K562 (cell line): ENCODE results near the gene SAXO1. TPM values are rescaled to one million over a fixed set of nuclear protein-coding genes. Genes with fewer than 3 reads are reported as not detected.

Experiments used
- ATAC-seq: fragments of 200-7000 bp; cut with Tn5 transposase; 3 replicates; pipeline ENCODE4 v1.9.1; 2020; ENCODE audit warnings: moderate library complexity
- BruUV-seq: library from RNA; stranded (reverse); fragments of 400-500 nt; replicated peaks from 2 replicates; lab custom pipeline; 2021; lab: Mats Ljungman, UMichigan
- CTCF ChIA-PET: fragments of 300-600 bp; formaldehyde crosslinking; extraction: SDS; loops from one replicate; lab custom pipeline; 2021; ENCODE audit warnings: low intra/inter-chr PET ratio; lab: Yijun Ruan, JAX
- POLR2A ChIA-PET: fragments of 300-600, 350-650 bp; sonication (Branson Sonifier 250); formaldehyde crosslinking; extraction: SDS; loops from one replicate; lab custom pipeline; 2021; ENCODE audit warnings: antibody characterized with exemption, inconsistent platforms; lab: Yijun Ruan, JAX
- DNase-seq, 4 experiments: peaks; one replicate each; pipeline versions ENCODE4 v3.0.0 to v3.0.0-alpha.2; 2011 to 2018; ENCODE audit warnings: low spot score in 3 of 4, mixed read lengths in 3 of 4; ENCODE audit errors: extremely low read depth in 1 of 4
- FAIRE-seq: peaks from 2 replicates; lab custom pipeline; 2011; peaks lifted over from hg19 to GRCh38; lab: Jason Lieb, UNC
- H2AFZ ChIP-seq: 2 replicates; pipeline ENCODE4 v1.6.0; 2011; ENCODE audit warnings: low read depth, low read length, control low read depth, inconsistent platforms
- H3K27ac ChIP-seq: fragments of 200-600 bp; 3 replicates; pipeline ENCODE4 v1.8.0; 2011; ENCODE audit warnings: low read depth, mild to moderate bottlenecking, control low read depth, inconsistent platforms, low read length, moderate library complexity, mixed read lengths; ENCODE audit errors: extremely low read depth
- H3K27me3 ChIP-seq, 2 experiments: fragments of 300-600 bp in 1 of 2; 2 replicates in 1 of 2; 3 replicates in 1 of 2; pipeline versions ENCODE4 v1.6.0 to v1.8.0; 2011; ENCODE audit warnings: inconsistent platforms in 2 of 2, low read length in 2 of 2, mild to moderate bottlenecking in 1 of 2, mixed read lengths in 1 of 2, moderate library complexity in 1 of 2; ENCODE audit not compliant: control insufficient read depth in 2 of 2, insufficient read depth in 2 of 2
- H3K36me3 ChIP-seq: fragments of 300-600 bp; 3 replicates; pipeline ENCODE4 v1.8.0; 2011; ENCODE audit warnings: mild to moderate bottlenecking, low read length, inconsistent platforms; ENCODE audit not compliant: control insufficient read depth, insufficient read depth
- H3K4me1 ChIP-seq, 2 experiments: fragments of 200-600 bp in 1 of 2; replicated peaks in 1 of 2; 2 replicates in 1 of 2; 3 replicates in 1 of 2; pipeline versions ENCODE4 v1.5.1 to v1.8.0; 2011; ENCODE audit warnings: inconsistent platforms in 2 of 2, low read length in 2 of 2, mild to moderate bottlenecking in 1 of 2, mixed read lengths in 1 of 2, moderate library complexity in 1 of 2; ENCODE audit not compliant: control insufficient read depth in 2 of 2, insufficient read depth in 2 of 2
- H3K4me2 ChIP-seq: 2 replicates; pipeline ENCODE4 v1.6.1; 2011; ENCODE audit warnings: low read length, control low read depth, inconsistent platforms, mixed read lengths; ENCODE audit not compliant: insufficient read depth
- H3K4me3 ChIP-seq: fragments of 200-600 bp; sonication (generic), shearing (Covaris generic); 2 replicates; pipeline ENCODE4 v1.5.1; 2016; ENCODE audit warnings: control low read depth, inconsistent platforms
- H3K79me2 ChIP-seq: fragments of 200-600 bp; 3 replicates; pipeline ENCODE4 v1.8.0; 2011; ENCODE audit warnings: low read length, inconsistent platforms; ENCODE audit not compliant: control insufficient read depth, insufficient read depth
- H3K9ac ChIP-seq, 2 experiments: 2 replicates each; pipeline versions ENCODE4 v1.6.0 to v1.6.1; 2011; ENCODE audit warnings: low read depth in 2 of 2, low read length in 2 of 2, control low read depth in 1 of 2, inconsistent platforms in 1 of 2, mild to moderate bottlenecking in 1 of 2, mixed read lengths in 1 of 2; ENCODE audit not compliant: insufficient read depth in 1 of 2
- H3K9me1 ChIP-seq: one replicate; pipeline ENCODE4 v1.6.0; 2011; ENCODE audit warnings: inconsistent platforms, mild to moderate bottlenecking, low read length, moderate library complexity; ENCODE audit not compliant: control insufficient read depth, insufficient read depth
- H3K9me3 ChIP-seq: replicated peaks from 2 replicates; pipeline ENCODE4 v1.5.1; 2011; ENCODE audit warnings: low read depth, low read length, inconsistent platforms; ENCODE audit not compliant: control insufficient read depth, insufficient read depth
- H4K20me1 ChIP-seq: replicated peaks from 2 replicates; pipeline ENCODE4 v1.6.1; 2011; ENCODE audit warnings: low read length, inconsistent platforms, mixed read lengths; ENCODE audit not compliant: control insufficient read depth, insufficient read depth
- BACH1 ChIP-seq: fragments of 200-800 bp; sonication (Bioruptor generic); IDR thresholded peaks from 2 replicates; pipeline ENCODE4 v1.6.1; 2016; ENCODE audit warnings: missing genetic modification characterization, missing compliant biosample characterization
- DMBX1 ChIP-seq: fragments of 250-450 bp; sonication (Bioruptor Pico); IDR thresholded peaks from 2 replicates; pipeline ENCODE4 v1.8.0; 2022; ENCODE audit warnings: inconsistent platforms, mild to moderate bottlenecking, moderate library complexity, borderline replicate concordance
- ERF ChIP-seq: fragments of 450-650 bp; formaldehyde crosslinking; IDR thresholded peaks from 2 replicates; pipeline ENCODE4 v1.4.0; 2020; ENCODE audit warnings: mild to moderate bottlenecking, mixed read lengths
- ETV5 ChIP-seq: sonication (generic); formaldehyde crosslinking; IDR thresholded peaks from 2 replicates; pipeline ENCODE4 v1.4.0; 2020; ENCODE audit warnings: low read depth, mild to moderate bottlenecking, missing genetic modification reagents
- KDM2B ChIP-seq: fragments of 250-450 bp; sonication (Bioruptor Pico); IDR thresholded peaks from 2 replicates; pipeline ENCODE4 v1.8.0; 2021; ENCODE audit warnings: mild to moderate bottlenecking, moderate library complexity
- NCOR1 ChIP-seq: fragments of 450-650 bp; IDR thresholded peaks from 2 replicates; pipeline ENCODE4 v1.6.1; 2016; ENCODE audit warnings: mild to moderate bottlenecking, moderate library complexity
- RBM14 ChIP-seq: fragments of 200-400 bp; formaldehyde crosslinking; IDR thresholded peaks from 2 replicates; pipeline ENCODE4 v1.6.1; 2018; ENCODE audit warnings: low read depth, mild to moderate bottlenecking, low read length, moderate library complexity, borderline replicate concordance; ENCODE audit not compliant: insufficient read depth
- RBM17 ChIP-seq: fragments of 200-400 bp; formaldehyde crosslinking; IDR thresholded peaks from 2 replicates; pipeline ENCODE4 v1.6.1; 2017; ENCODE audit warnings: low read depth, mild to moderate bottlenecking, low read length, borderline replicate concordance
- RBM39 ChIP-seq: fragments of 200-400 bp; formaldehyde crosslinking; optimal IDR thresholded peaks from 2 replicates; pipeline ENCODE3; 2018; ENCODE audit warnings: low read depth, low read length
- TEAD4 ChIP-seq, 2 experiments: sonication (generic) in 1 of 2; formaldehyde crosslinking in 1 of 2; IDR thresholded peaks; 2 replicates each; pipeline versions ENCODE4 v1.6.1 to v1.8.0; 2012 to 2022; ENCODE audit warnings: borderline replicate concordance in 1 of 2, inconsistent platforms in 1 of 2, low read length in 1 of 2, mild to moderate bottlenecking in 1 of 2, missing genetic modification reagents in 1 of 2
- ZBTB7A ChIP-seq: IDR thresholded peaks from 2 replicates; pipeline ENCODE4 v1.6.1; 2011; ENCODE audit warnings: low read depth, mild to moderate bottlenecking, low read length, moderate library complexity, borderline replicate concordance; ENCODE audit not compliant: control insufficient read depth
- ZNF282 ChIP-seq: sonication (generic); formaldehyde crosslinking; IDR thresholded peaks from 2 replicates; pipeline ENCODE4 v1.8.1; 2023; ENCODE audit warnings: missing genetic modification reagents
- WGBS: fragments of 100-300 bp; shearing (Covaris generic); methylation state at CpG from one replicate; pipeline ENCODE4 v1.1.6; 2016; ENCODE audit warnings: low coverage, mixed read lengths; ENCODE audit not compliant: insufficient coverage; ENCODE audit errors: missing lambda C conversion rate; 5-methylcytosine and 5-hydroxymethylcytosine counted together
- in situ Hi-C: fragments of 300-500 bp; cut with MboI; formaldehyde crosslinking; loops from 4 replicates; pipeline ENCODE4 v1.15.0; 2018; ENCODE audit warnings: inconsistent platforms, mixed read lengths
- intact Hi-C: fragments of 100-400 bp; cut with micrococcal nuclease; formaldehyde crosslinking; loops from 2 replicates; pipeline ENCODE4 v1.14.2; 2022
- polyA plus RNA-seq, 8 experiments: library from polyadenylated mRNA; depleted of rRNA in 4 of 8; stranded (reverse) in 5 of 8; unstranded in 3 of 8; fragments of >200 nt; fragmentation: Nextera tagmentation in 2 of 8; fragmentation: Illumina TruSeq in 1 of 8; extraction: Ambion mirVana in 2 of 8; extraction: Trizol in 1 of 8; gene quantifications; 2 replicates each; pipeline versions ENCODE4 v1.2.1 to v1.2.3, GENCODE V29; 2011 to 2014; ENCODE audit warnings: inconsistent platforms in 1 of 8, missing spikeins in 1 of 8
- total RNA-seq, 7 experiments: library from RNA; depleted of rRNA in 6 of 7; stranded (reverse); fragments of >200 nt in 6 of 7; fragmentation: Illumina TruSeq in 2 of 7; extraction: Trizol in 2 of 7; gene quantifications; 2 replicates each; pipeline versions ENCODE4 v1.2.1 to v1.2.3, GENCODE V29; 2011 to 2021; ENCODE audit warnings: low replicate concordance in 1 of 7
- TF ChIP-seq, protein P1 (sequence below): fragments of 250-450 bp; sonication (Bioruptor Pico); IDR thresholded peaks from 2 replicates; pipeline ENCODE4 v1.6.1; 2021; ENCODE audit warnings: mild to moderate bottlenecking
- TF ChIP-seq, protein P2 (sequence below): sonication (generic); formaldehyde crosslinking; IDR thresholded peaks from 2 replicates; pipeline ENCODE4 v1.8.0; 2023; ENCODE audit warnings: mild to moderate bottlenecking, missing genetic modification reagents
- TF ChIP-seq, protein P3 (sequence below): fragments of 250-450 bp; sonication (Bioruptor Pico); IDR thresholded peaks from 2 replicates; pipeline ENCODE4 v1.5.0; 2020; ENCODE audit warnings: mild to moderate bottlenecking, borderline replicate concordance

The SAXO1 gene
- total and polyA plus RNA-seq, 9 of the 15 experiments (the other 6 are each of a cell fraction or from before 2014, with no cell fraction given), result 0.04 TPM; not detected in 8

DNA sequence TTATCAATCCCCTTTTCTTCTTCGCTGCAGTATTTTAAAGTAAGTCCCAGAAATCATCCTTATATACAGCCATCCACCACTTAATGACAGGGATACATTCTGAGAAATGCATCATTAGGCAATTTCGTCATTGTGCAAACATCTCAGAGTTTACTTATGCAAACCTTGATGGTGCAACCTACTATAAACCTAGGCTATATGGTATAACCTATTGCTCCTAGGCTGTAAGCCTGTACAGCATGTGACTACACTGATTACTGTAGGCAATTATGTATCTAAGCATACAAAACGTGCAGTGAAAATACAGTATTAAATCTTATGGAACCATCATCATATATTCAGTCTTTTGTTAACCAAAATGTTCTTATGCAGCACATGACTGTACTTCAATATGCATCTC is 36.8 kb downstream of the SAXO1 start:
- Histone ChIP-seq H2AFZ (no peak overlapping the region), H3K36me3 (no peaks in the 10 kb centered on the region), H3K4me3 (no peak overlapping the region), H3K79me2 (no peaks in the 10 kb centered on the region), H3K4me2 (no peak overlapping the region), H3K4me1 (no peaks in the 10 kb centered on the region), H3K27ac (no peak overlapping the region), H3K27me3 (no peaks in the 10 kb centered on the region; a peak in 1 of 5 replicates), H3K9me1 (no peaks in the 10 kb centered on the region), H3K9me3 (no peaks in the 10 kb centered on the region), H3K9ac (no peak overlapping the region), H4K20me1 (no peaks in the 10 kb centered on the region)
- BruUV-seq, result no TSS peak
- in situ Hi-C loops (no loop called here), intact Hi-C loops (no loop called here)
- ChIA-PET POLR2A (no interaction called here), CTCF (no interaction called here)
- FAIRE-seq, result no peak
- DNase-seq, result no peak
- WGBS, result 0% methylated on average over 3 of the region's 3 CpGs
- ATAC-seq, result no peak
- TF ChIP-seq TEAD4 (IDR thresholded peaks at IDR 0.05; ENCODE audit: low read length) (no peak), TEAD4 (CRISPR knock-in tag; IDR thresholded peaks at IDR 0.05; ENCODE audit: borderline replicate concordance) (no peak), RBM14 (no peak), RBM17 (no peak), RBM39 (no peak), DMBX1 (no peak), NCOR1 (no peak), ERF (no peak), ZBTB7A (no peak), KDM2B (CRISPR knock-in tag) (no peak), BACH1 (tag) (no peak), ETV5 (CRISPR knock-in tag) (no peak), ZNF282 (CRISPR knock-in tag) (no peak)
- TF ChIP-seq, protein P1, sequence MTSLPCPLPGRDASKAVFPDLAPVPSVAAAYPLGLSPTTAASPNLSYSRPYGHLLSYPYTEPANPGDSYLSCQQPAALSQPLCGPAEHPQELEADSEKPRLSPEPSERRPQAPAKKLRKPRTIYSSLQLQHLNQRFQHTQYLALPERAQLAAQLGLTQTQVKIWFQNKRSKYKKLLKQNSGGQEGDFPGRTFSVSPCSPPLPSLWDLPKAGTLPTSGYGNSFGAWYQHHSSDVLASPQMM (CRISPR knock-in tag), result no peak
- TF ChIP-seq, protein P2, sequence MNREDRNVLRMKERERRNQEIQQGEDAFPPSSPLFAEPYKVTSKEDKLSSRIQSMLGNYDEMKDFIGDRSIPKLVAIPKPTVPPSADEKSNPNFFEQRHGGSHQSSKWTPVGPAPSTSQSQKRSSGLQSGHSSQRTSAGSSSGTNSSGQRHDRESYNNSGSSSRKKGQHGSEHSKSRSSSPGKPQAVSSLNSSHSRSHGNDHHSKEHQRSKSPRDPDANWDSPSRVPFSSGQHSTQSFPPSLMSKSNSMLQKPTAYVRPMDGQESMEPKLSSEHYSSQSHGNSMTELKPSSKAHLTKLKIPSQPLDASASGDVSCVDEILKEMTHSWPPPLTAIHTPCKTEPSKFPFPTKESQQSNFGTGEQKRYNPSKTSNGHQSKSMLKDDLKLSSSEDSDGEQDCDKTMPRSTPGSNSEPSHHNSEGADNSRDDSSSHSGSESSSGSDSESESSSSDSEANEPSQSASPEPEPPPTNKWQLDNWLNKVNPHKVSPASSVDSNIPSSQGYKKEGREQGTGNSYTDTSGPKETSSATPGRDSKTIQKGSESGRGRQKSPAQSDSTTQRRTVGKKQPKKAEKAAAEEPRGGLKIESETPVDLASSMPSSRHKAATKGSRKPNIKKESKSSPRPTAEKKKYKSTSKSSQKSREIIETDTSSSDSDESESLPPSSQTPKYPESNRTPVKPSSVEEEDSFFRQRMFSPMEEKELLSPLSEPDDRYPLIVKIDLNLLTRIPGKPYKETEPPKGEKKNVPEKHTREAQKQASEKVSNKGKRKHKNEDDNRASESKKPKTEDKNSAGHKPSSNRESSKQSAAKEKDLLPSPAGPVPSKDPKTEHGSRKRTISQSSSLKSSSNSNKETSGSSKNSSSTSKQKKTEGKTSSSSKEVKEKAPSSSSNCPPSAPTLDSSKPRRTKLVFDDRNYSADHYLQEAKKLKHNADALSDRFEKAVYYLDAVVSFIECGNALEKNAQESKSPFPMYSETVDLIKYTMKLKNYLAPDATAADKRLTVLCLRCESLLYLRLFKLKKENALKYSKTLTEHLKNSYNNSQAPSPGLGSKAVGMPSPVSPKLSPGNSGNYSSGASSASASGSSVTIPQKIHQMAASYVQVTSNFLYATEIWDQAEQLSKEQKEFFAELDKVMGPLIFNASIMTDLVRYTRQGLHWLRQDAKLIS, result no peak
- TF ChIP-seq, protein P3, sequence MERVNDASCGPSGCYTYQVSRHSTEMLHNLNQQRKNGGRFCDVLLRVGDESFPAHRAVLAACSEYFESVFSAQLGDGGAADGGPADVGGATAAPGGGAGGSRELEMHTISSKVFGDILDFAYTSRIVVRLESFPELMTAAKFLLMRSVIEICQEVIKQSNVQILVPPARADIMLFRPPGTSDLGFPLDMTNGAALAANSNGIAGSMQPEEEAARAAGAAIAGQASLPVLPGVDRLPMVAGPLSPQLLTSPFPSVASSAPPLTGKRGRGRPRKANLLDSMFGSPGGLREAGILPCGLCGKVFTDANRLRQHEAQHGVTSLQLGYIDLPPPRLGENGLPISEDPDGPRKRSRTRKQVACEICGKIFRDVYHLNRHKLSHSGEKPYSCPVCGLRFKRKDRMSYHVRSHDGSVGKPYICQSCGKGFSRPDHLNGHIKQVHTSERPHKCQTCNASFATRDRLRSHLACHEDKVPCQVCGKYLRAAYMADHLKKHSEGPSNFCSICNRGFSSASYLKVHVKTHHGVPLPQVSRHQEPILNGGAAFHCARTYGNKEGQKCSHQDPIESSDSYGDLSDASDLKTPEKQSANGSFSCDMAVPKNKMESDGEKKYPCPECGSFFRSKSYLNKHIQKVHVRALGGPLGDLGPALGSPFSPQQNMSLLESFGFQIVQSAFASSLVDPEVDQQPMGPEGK (CRISPR knock-in tag), result no peak
